Activated CD8-positive, alpha-beta memory T cell treated with anti-CD3 and anti-CD28 coated beads, Interleukin-2, amount 50 U/mL, for 24 hours (primary cell): ENCODE results near the gene ZSCAN16.

Experiments used
- DNase-seq: peaks from one replicate; pipeline ENCODE4 v3.0.0-alpha.2; 2020; ENCODE audit errors: extremely low read depth

The ZSCAN16 gene

DNA sequence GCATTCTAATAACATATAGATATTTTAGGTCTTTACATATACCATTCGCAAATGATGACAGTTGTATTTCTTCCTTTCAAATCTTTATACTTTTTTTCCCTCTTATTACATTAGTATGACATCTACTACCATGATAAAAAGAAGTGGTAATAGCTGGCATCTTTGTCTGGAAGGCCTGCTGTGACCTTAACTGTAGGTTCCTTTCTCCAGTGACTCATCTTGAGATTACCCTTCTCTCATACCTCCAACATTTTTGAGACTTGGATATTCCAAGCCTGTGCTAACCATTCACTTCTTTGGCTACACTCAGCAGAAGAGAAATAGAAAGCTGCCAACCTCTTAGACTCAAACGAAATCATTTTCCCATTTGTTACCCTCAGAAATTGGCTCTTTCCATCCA is 47.6 kb downstream of the ZSCAN16 start:
- no peak for DNase-seq

DNA sequence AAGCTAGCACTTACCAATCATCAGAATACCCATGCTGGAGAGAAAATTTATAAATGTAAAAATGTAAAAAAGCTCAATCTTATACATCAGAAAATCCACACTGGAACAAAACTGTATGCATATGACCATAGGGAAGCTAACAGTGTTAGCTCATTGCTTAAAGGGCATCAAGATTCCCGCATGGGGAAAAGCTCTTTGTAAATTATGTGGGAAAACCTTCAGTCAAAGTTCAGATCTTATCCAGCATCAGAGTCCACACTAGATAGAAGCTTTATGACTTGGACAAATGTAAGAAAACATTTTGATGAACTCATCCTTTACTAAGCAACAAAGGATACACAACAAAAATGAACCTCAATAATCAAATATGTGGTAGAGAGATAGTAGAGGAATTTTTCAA is 52.0 kb downstream of the ZSCAN16 start:
- no peak for DNase-seq
